Cardiac fibroblast (primary cell): ENCODE results near the gene SPP2.

Source experiments
- DNase-seq, 2 donors: peaks; one replicate each; pipeline versions ENCODE4 v3.0.0 to v3.0.0-alpha.2; 2010; ENCODE audit warnings: low read depth in 2 of 2
- H3K4me3 ChIP-seq, 2 donors: replicated peaks in 1 of 2; 1 replicate in 1 of 2; 2 replicates in 1 of 2; pipeline ENCODE4 v1.5.1; 2011; ENCODE audit warnings: low read depth in 2 of 2, low read length in 2 of 2, mild to moderate bottlenecking in 2 of 2, moderate library complexity in 1 of 2
- CTCF ChIP-seq: IDR thresholded peaks from one replicate; pipeline ENCODE4 v1.5.1; 2011; ENCODE audit warnings: low read depth, mild to moderate bottlenecking, low read length, inconsistent platforms

Gene SPP2

GRCh38 chr2:234014427-234014826 is 36.1 kb upstream of the SPP2 start:
- no peak for TF ChIP-seq CTCF
- DNase-seq, result no peak
- H3K4me3 ChIP-seq, result no peak overlapping the region

GRCh38 chr2:234015861-234016260 is 34.6 kb upstream of the SPP2 start:
- no peak for DNase-seq
- no peak for TF ChIP-seq CTCF

GRCh38 chr2:234019896-234020295 is 30.6 kb upstream of the SPP2 start:
- H3K4me3 ChIP-seq, result no peak overlapping the region
- no peak for DNase-seq
- TF ChIP-seq CTCF, result no peak

More at GRCh38 chr2:234015861-234016260, 34.6 kb upstream of the SPP2 start:
- no peak overlapping the region for H3K4me3 ChIP-seq

- DNase-seq, result no peak
- no peak for TF ChIP-seq CTCF
- no peak overlapping the region for H3K4me3 ChIP-seq
Measured at GRCh38 chr2:234020332-234020731, 30.2 kb upstream of the SPP2 start.

- DNase-seq, result no peak
- H3K4me3 ChIP-seq, result no peak overlapping the region
- no peak for TF ChIP-seq CTCF
Measured at GRCh38 chr2:234022424-234022823, 28.1 kb upstream of the SPP2 start.

GRCh38 chr2:234024304-234024703 is 26.2 kb upstream of the SPP2 start:
- TF ChIP-seq CTCF, result no peak
- H3K4me3 ChIP-seq, result no peak overlapping the region
- DNase-seq, result no peak

GRCh38 chr2:234025466-234025865 is 25.0 kb upstream of the SPP2 start:
- no peak for TF ChIP-seq CTCF
- no peak overlapping the region for H3K4me3 ChIP-seq
- DNase-seq, result no peak
